Measurements from ENCODE around the gene ERI2.

- TF ChIP-seq CTCF (conservative IDR thresholded peaks at IDR 0.05; ENCODE audit: low read depth, low read length): no peak
- no peak for TF ChIP-seq EZH2phosphoT487 (IDR thresholded peaks at IDR 0.05; ENCODE audit: borderline replicate concordance, low read length)
Observed at GRCh38 chr16:20767577-20767976, 38.7 kb downstream of the ERI2 start.
